ENCODE results near the gene ROBO1.

DNA sequence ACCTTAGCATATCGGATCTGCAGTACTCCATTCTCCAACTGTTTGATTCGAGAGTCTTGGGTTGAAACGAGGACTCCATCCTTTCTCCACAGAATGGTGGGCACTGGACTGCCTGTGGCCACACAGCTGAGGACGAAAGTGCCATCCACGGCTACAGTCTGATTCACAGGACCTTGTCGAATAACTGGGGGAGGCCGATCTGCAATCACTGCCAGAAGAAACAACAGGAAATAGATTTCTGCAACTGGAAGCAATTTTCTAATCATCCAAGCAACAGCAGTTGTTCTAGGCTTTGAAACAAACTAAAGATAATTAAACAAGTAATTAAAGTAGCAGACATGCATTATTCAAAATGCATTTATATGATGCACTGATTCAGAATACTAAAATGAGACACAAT, 1097.7 kb downstream of the ROBO1 start:
- TF ChIP-seq, protein P1, sequence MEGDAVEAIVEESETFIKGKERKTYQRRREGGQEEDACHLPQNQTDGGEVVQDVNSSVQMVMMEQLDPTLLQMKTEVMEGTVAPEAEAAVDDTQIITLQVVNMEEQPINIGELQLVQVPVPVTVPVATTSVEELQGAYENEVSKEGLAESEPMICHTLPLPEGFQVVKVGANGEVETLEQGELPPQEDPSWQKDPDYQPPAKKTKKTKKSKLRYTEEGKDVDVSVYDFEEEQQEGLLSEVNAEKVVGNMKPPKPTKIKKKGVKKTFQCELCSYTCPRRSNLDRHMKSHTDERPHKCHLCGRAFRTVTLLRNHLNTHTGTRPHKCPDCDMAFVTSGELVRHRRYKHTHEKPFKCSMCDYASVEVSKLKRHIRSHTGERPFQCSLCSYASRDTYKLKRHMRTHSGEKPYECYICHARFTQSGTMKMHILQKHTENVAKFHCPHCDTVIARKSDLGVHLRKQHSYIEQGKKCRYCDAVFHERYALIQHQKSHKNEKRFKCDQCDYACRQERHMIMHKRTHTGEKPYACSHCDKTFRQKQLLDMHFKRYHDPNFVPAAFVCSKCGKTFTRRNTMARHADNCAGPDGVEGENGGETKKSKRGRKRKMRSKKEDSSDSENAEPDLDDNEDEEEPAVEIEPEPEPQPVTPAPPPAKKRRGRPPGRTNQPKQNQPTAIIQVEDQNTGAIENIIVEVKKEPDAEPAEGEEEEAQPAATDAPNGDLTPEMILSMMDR (conservative IDR thresholded peaks at IDR 0.05; ENCODE audit: low read depth, low read length), result no peak
- no peak for TF ChIP-seq EZH2 (IDR thresholded peaks at IDR 0.05; ENCODE audit: borderline replicate concordance, low read depth, low read length, poor library complexity, severe bottlenecking)

Measured in A673 (cell line).